GM13976 (cell line): ENCODE results near the gene C17orf67.

Experiments
- DNase-seq: peaks from one replicate; pipeline ENCODE4 v3.0.0; 2012; ENCODE audit warnings: low spot score
- in situ Hi-C: fragments of 300-500 bp; cut with MboI; formaldehyde crosslinking; loops from one replicate; pipeline ENCODE4 v1.12.0; 2022; ENCODE audit warnings: low sequenced_read_pairs, mixed read lengths, inconsistent platforms; ENCODE audit not compliant: unreplicated experiment
- TF ChIP-seq, protein P1 (sequence below): IDR thresholded peaks from 2 replicates; pipeline ENCODE4 v1.5.1; 2012; ENCODE audit warnings: borderline replicate concordance, mild to moderate bottlenecking; ENCODE audit not compliant: insufficient read depth; ENCODE audit errors: extremely low read depth, missing control alignments, control extremely low read depth

Gene C17orf67, protein sequence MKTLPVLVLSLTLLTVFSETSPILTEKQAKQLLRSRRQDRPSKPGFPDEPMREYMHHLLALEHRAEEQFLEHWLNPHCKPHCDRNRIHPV

DNA sequence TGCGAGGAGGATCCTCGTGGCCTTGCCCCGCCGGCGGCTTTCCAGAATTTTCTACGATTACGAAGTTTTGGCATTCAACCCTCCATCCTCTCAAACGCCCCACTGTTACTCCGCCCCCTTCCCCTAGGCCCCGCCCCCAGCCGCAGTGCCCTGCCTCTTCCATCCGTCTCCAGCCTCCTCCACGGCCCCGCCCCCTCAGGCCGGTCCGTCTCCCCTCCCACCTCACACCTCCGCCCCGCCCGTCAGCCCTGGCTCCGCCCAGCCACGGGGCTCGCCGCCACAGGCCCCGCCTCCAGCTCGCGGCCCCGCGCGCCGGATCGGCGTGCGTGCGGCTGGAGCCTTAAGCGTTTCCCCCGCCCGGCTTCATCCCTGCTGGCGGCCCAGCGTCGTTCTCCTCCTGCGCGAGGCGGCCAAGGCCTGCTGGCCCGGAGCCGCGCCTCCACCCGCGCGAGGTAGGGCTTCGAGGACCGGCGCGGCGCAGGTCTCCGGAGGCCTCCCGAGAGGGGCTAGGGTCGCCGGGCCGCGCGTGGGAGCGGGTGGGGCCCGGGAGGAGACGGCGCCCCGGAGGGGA is at the start of gene C17orf67, which contains the start of gene DGKE:
C17orf67 (minus strand) TSS at position 112 of the 571 bp plus-strand sequence. CDS start 18,110 bp downstream, outside the sequence.
DGKE (plus strand) TSS at position 343 of the 571 bp plus-strand sequence. CDS start 645 bp downstream, outside the sequence.
- TF ChIP-seq, protein P1, sequence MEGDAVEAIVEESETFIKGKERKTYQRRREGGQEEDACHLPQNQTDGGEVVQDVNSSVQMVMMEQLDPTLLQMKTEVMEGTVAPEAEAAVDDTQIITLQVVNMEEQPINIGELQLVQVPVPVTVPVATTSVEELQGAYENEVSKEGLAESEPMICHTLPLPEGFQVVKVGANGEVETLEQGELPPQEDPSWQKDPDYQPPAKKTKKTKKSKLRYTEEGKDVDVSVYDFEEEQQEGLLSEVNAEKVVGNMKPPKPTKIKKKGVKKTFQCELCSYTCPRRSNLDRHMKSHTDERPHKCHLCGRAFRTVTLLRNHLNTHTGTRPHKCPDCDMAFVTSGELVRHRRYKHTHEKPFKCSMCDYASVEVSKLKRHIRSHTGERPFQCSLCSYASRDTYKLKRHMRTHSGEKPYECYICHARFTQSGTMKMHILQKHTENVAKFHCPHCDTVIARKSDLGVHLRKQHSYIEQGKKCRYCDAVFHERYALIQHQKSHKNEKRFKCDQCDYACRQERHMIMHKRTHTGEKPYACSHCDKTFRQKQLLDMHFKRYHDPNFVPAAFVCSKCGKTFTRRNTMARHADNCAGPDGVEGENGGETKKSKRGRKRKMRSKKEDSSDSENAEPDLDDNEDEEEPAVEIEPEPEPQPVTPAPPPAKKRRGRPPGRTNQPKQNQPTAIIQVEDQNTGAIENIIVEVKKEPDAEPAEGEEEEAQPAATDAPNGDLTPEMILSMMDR: no peak
- in situ Hi-C loops: no loop called here
- DNase-seq: peak; percentile 99

DNA sequence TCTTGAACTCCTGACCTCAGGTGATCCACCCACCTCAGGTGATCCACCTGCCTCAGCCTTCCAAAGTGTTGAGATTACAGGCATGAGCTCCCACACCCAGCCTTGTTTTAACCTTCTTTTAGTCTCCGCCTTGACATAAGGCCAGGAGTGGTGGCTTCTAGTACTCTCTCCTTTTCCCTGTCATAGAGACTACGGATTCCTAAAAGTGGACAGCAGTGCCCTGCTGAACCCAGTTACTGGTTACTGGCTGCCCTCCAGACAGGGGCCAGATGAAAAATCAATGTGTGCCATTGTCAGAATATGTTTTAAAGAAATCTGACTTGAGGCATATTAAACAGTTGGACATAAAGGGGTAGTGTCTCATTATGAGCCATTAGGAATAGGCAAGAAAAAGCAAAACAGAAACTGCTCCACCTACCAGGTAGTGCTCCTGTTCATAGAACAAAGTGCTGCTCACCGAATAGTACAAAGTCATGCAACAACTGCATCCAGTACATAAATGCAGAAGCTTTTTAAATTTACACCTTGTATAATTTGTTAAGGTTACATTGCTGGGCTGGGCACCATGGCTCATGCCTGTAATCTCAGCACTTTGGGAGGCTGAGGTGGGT is 48.1 kb upstream of the C17orf67 start:
- no peak for DNase-seq
- in situ Hi-C loops: no loop called here
- TF ChIP-seq, protein P1: no peak

DNA sequence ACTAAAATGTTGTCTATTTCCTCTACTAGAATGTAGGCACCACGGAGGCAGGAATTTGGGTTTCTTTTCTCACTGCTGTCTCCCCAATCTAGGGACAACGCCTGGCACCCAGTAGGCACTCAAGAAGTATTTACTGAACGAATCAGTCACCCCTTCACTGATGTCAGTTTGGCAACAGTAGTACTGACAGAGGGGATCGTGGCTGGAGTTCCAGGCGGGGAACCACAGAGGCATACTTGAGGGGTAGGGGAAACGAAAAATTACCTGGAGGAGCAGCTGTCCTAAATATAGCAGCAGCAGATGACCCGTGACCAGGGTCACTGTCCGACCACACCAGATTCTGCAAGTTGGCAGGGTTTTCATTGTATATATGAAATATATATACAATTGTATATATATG is 46.9 kb upstream of the C17orf67 start:
- TF ChIP-seq, protein P1: no peak
- in situ Hi-C loops: no loop called here

DNA sequence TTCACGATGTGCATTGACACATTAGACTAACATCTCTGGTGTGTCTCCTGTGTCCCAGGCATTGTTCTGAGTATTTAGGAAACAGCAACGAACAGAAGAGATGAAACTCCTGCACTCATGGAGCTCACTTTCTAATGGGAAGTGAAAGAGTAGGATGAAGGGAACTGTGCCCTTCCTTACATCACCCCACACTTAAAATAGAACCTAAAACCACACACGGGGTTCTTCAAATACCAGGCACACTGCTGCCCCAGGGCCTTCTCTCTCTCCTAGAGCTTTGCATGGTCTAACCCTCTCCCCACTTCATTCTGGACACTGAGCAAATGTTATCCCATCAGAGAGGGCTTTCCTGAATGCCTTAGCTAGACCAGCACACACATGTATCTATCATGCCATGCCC is 46.4 kb upstream of the C17orf67 start:
- in situ Hi-C loops: no loop called here

More for the DNA sequence above, 46.9 kb upstream of the C17orf67 start:
- no peak for DNase-seq

DNA sequence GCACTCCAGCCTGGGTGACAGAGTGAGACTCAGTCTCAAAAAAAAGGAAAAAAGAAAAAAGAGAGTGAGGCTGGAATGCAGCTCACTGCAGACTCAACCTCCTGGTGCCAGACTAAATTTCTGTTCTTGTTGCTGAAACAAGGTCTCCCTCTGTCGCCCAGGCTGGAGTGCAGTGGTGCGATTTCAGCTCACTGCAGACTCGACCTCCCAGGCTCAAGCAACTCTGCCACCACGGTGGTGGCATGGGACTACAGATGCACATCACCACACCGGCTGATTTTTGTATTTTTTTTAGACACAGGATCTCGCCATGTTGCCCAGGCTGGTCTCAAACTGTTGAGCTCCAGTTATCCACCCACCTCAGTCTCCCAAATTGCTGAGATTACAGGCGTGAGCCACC is 45.6 kb upstream of the C17orf67 start:
- in situ Hi-C loops: no loop called here
- TF ChIP-seq, protein P1: no peak
- no peak for DNase-seq

More for the DNA sequence above, 46.4 kb upstream of the C17orf67 start:
- TF ChIP-seq, protein P1: no peak
- no peak for DNase-seq

DNA sequence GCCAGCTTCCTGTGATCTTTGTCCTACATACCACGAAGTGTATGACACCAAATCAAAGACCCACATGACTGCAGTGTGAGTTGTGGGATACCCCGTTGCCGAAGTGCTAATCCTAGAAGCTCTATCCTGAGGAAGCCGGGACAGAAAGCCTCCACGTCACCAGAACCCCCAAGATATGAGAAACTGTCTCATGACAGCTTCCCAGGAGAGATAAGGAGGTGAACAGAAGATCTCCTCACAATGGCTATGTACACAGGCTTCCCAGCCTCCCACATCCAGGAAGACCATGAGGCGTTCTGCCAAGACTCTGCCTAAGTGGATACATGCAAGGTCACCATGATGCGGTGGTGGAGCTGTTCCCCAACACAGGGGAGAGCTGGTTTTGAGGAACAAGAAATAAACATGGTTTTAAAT is 43.1 kb upstream of the C17orf67 start:
- in situ Hi-C loops: no loop called here

More for the DNA sequence above, 43.1 kb upstream of the C17orf67 start:
- TF ChIP-seq, protein P1: no peak
- DNase-seq: no peak
